ENCODE data around the gene SCMH1. TPM values are rescaled to one million over a fixed set of nuclear protein-coding genes. Genes with fewer than 3 reads are reported as not detected.

SCMH1 gene
- total and polyA plus RNA-seq, 4 donors, result 6.6 to 12.8 (median 10.5) TPM

GRCh38 chr1:41240781-41241353, 1.2 kb downstream of the SCMH1 start:
- WGBS, result 12% methylated on average over 12 of the region's 12 CpGs
- Histone ChIP-seq H3K27ac (ENCODE audit: low read depth in 1 of 2, low read length in 2 of 2) (peak overlapping the region; percentile 90 to 91), H3K4me1 (ENCODE audit: control insufficient read depth in 4 of 4, insufficient read depth in 4 of 4, low read length in 3 of 4) (peaks cover 3 to 30% (median 14%) of the 10 kb centered on the region in 4 donors), H3K4me3 (ENCODE audit: low read depth in 1 of 3, low read length in 3 of 3) (peak overlapping the region; percentile 68 to 98 (median 69)), H3K36me3 (ENCODE audit: control insufficient read depth in 4 of 4, insufficient read depth in 3 of 4, low read depth in 1 of 4, low read length in 3 of 4) (no peaks in the 10 kb centered on the region), H3K27me3 (ENCODE audit: control insufficient read depth in 4 of 4, insufficient read depth in 4 of 4, low read length in 3 of 4) (no peaks in the 10 kb centered on the region), H3K9me3 (ENCODE audit: control insufficient read depth in 4 of 4, low read length in 3 of 4) (no peaks in the 10 kb centered on the region), H3K9ac (ENCODE audit: low read depth in 1 of 2, low read length in 2 of 2) (peak overlapping the region; percentile 77)
- TF ChIP-seq MAX (IDR thresholded peaks at IDR 0.05), result peak; percentile 11
- no peak for TF ChIP-seq JUND (IDR thresholded peaks at IDR 0.05)
- no peak for DNase-seq (ENCODE audit: low spot score)

DNA sequence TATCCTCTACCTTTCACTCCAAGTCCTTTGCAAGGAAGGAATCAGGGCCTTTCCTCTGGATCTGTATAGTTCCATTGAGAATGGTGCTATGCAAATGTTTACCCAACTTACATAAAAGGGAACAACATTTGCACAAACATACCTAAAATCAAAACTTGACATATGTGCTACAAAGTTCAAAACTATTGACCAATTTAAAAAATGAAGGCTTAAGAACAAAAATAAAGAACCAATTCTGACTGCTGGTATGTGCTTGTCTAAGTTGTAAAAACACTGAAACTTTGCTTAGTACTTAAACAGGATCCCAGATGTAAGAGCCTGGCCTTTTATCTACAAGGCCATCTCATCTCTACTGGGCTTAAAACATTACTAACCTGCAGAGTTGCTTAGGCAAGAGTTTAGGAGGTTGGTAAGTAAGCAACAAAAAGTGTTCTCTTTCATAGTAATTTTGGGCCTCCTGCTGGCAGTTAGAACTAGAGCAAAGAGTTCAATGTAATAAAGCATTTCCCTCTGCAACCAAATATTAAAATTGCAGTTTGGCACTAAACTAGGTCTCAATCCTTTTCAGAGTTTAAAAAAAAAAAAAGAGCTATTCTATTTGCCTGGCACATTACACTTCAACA, 2.0 kb downstream of the SCMH1 start:
- Histone ChIP-seq H3K4me1 (ENCODE audit: control insufficient read depth in 4 of 4, insufficient read depth in 4 of 4, low read length in 3 of 4) (peaks cover 3 to 30% (median 14%) of the 10 kb centered on the region in 4 donors), H3K36me3 (ENCODE audit: control insufficient read depth in 4 of 4, insufficient read depth in 3 of 4, low read depth in 1 of 4, low read length in 3 of 4) (no peaks in the 10 kb centered on the region), H3K9ac (ENCODE audit: low read depth in 1 of 2, low read length in 2 of 2) (peak overlapping the region in 1 of 2 donors; percentile 77), H3K4me3 (ENCODE audit: low read depth in 1 of 3, low read length in 3 of 3) (no peak overlapping the region), H3K27me3 (ENCODE audit: control insufficient read depth in 4 of 4, insufficient read depth in 4 of 4, low read length in 3 of 4) (no peaks in the 10 kb centered on the region), H3K9me3 (ENCODE audit: control insufficient read depth in 4 of 4, low read length in 3 of 4) (no peaks in the 10 kb centered on the region), H3K27ac (ENCODE audit: low read depth in 1 of 2, low read length in 2 of 2) (peak overlapping the region; percentile 90 to 91)
- no peak for DNase-seq (ENCODE audit: low spot score)
- TF ChIP-seq TAF1 (conservative IDR thresholded peaks at IDR 0.05) (no peak), EGR1 (IDR thresholded peaks at IDR 0.05; ENCODE audit: low read depth in 2 of 2) (no peak), MAX (IDR thresholded peaks at IDR 0.05) (peak; percentile 18), JUND (IDR thresholded peaks at IDR 0.05) (peak; percentile 39 to 43), ATF3 (IDR thresholded peaks at IDR 0.05) (peak; percentile 30), NR2F2 (IDR thresholded peaks at IDR 0.05) (no peak), RAD21 (IDR thresholded peaks at IDR 0.05) (peak; percentile 79 to 80), SP1 (IDR thresholded peaks at IDR 0.05) (peak; percentile 47), FOXA2 (IDR thresholded peaks at IDR 0.05) (peak; percentile 40), RXRA (IDR thresholded peaks at IDR 0.05) (peak; percentile 54 to 61), HNF4A (conservative IDR thresholded peaks at IDR 0.05) (peak; percentile 51)
- TF ChIP-seq, protein P1, sequence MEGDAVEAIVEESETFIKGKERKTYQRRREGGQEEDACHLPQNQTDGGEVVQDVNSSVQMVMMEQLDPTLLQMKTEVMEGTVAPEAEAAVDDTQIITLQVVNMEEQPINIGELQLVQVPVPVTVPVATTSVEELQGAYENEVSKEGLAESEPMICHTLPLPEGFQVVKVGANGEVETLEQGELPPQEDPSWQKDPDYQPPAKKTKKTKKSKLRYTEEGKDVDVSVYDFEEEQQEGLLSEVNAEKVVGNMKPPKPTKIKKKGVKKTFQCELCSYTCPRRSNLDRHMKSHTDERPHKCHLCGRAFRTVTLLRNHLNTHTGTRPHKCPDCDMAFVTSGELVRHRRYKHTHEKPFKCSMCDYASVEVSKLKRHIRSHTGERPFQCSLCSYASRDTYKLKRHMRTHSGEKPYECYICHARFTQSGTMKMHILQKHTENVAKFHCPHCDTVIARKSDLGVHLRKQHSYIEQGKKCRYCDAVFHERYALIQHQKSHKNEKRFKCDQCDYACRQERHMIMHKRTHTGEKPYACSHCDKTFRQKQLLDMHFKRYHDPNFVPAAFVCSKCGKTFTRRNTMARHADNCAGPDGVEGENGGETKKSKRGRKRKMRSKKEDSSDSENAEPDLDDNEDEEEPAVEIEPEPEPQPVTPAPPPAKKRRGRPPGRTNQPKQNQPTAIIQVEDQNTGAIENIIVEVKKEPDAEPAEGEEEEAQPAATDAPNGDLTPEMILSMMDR (IDR thresholded peaks at IDR 0.05; ENCODE audit: low read depth, low read length, missing input control), result peak; percentile 51

DNA sequence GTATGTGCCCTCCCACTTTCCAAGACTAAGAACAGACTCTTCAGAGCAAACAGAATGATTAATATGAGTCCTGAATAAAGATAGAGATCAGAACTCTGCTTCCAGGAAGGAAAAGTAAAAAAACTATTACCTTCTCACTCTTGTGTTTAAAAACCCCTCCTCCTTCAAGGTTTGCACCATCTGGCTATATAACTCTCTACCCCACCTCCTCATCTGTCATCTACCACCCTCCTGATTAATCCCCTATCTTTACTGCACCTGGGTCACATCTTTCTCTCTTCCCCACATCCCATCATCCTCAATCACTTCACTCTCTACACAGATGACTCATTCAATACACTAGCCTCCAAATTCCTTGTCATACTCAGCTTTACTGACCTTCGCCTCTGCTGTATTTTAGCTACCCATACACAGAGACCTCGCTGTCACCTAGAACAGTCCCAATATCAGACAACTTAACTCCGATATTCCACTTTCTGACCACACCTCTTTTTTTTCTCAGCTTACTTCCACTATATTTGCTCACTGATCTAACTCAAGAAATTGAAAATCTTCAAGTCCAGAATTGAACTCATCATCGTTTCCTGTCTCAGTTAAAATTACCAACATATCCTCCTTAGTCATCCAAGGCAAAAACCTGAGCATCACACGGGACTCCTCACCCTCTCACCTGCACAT, 3.7 kb downstream of the SCMH1 start:
- Histone ChIP-seq H3K9me3 (ENCODE audit: control insufficient read depth in 4 of 4, low read length in 3 of 4) (no peaks in the 10 kb centered on the region), H3K4me1 (ENCODE audit: control insufficient read depth in 4 of 4, insufficient read depth in 4 of 4, low read length in 3 of 4) (peaks cover 3 to 37% (median 21%) of the 10 kb centered on the region in 4 donors), H3K36me3 (ENCODE audit: control insufficient read depth in 4 of 4, insufficient read depth in 3 of 4, low read depth in 1 of 4, low read length in 3 of 4) (no peaks in the 10 kb centered on the region), H3K27ac (ENCODE audit: low read depth in 1 of 2, low read length in 2 of 2) (no peak overlapping the region), H3K9ac (ENCODE audit: low read depth in 1 of 2, low read length in 2 of 2) (no peak overlapping the region), H3K4me3 (ENCODE audit: low read depth in 1 of 3, low read length in 3 of 3) (no peak overlapping the region), H3K27me3 (ENCODE audit: control insufficient read depth in 4 of 4, insufficient read depth in 4 of 4, low read length in 3 of 4) (no peaks in the 10 kb centered on the region)
- no peak for TF ChIP-seq EGR1 (IDR thresholded peaks at IDR 0.05; ENCODE audit: low read depth in 2 of 2)
- TF ChIP-seq JUND (IDR thresholded peaks at IDR 0.05), result peak in 1 of 2 donors; percentile 33
- no peak for TF ChIP-seq HNF4G (IDR thresholded peaks at IDR 0.05)
- WGBS, result 85% methylated on average over 5 of the region's 5 CpGs
- DNase-seq (ENCODE audit: low spot score), result no peak
